Measurements from ENCODE around the gene TFAP2B.

TFAP2B gene

DNA sequence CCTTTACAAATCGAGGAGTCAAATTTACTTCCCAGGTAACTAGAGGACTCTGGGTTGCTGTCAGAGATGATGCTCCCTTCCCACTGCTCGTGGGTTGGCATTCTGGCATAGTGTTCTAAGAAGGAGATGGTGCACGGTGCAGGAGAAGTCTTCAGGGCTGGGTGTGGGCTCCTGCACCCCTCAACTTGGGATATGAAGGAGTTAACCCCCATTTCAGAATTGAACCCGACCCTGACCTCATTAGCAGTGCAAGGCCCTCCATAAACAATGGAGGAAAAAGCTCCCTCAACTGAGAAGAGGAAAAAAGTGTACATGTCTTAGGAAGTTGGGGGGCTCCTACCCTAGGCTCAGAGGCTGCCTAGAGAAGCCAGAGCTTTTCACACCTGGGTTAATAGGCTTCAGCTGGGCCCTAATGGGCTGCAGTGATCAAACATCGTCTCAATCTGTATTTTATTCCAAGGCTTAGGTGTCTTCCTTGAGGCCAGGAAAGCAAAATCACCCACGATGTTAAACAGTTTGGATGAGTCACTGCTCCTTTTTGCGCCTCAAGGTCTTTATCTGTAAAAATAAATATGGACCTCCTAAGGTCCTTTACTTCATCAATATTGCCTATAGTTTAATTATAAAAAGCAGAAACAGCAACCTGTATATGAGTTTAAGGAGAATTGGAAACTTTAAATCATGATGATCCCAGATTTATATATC, 29.4 kb downstream of the TFAP2B start:
- H3K4me3 ChIP-seq (ENCODE audit: low read length, poor library complexity, severe bottlenecking), result no peak overlapping the region
- no peaks in the 10 kb centered on the region for H3K79me2 ChIP-seq (ENCODE audit: insufficient read depth, low read length)
- H4K20me1 ChIP-seq (ENCODE audit: insufficient read depth, low read length, poor library complexity, severe bottlenecking), result no peaks in the 10 kb centered on the region
- H2AFZ ChIP-seq (ENCODE audit: low read length), result no peak overlapping the region
- H3K27me3 ChIP-seq (ENCODE audit: insufficient read depth, low read length, poor library complexity, severe bottlenecking), result no peaks in the 10 kb centered on the region
- H3K9me2 ChIP-seq (replicated peaks; ENCODE audit: low read depth, low read length), result no peaks in the 10 kb centered on the region
- no peak overlapping the region for H3K9ac ChIP-seq (ENCODE audit: low read depth, low read length, poor library complexity, severe bottlenecking)
- H3F3A ChIP-seq (ENCODE audit: low read depth), result no peaks in the 10 kb centered on the region
- TF ChIP-seq EZH2phosphoT487 (IDR thresholded peaks at IDR 0.05; ENCODE audit: borderline replicate concordance), result no peak
- TF ChIP-seq, protein P1, sequence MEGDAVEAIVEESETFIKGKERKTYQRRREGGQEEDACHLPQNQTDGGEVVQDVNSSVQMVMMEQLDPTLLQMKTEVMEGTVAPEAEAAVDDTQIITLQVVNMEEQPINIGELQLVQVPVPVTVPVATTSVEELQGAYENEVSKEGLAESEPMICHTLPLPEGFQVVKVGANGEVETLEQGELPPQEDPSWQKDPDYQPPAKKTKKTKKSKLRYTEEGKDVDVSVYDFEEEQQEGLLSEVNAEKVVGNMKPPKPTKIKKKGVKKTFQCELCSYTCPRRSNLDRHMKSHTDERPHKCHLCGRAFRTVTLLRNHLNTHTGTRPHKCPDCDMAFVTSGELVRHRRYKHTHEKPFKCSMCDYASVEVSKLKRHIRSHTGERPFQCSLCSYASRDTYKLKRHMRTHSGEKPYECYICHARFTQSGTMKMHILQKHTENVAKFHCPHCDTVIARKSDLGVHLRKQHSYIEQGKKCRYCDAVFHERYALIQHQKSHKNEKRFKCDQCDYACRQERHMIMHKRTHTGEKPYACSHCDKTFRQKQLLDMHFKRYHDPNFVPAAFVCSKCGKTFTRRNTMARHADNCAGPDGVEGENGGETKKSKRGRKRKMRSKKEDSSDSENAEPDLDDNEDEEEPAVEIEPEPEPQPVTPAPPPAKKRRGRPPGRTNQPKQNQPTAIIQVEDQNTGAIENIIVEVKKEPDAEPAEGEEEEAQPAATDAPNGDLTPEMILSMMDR (conservative IDR thresholded peaks at IDR 0.05; ENCODE audit: low read length), result no peak
- no peak overlapping the region for H3K4me2 ChIP-seq (ENCODE audit: low read depth, low read length, poor library complexity, severe bottlenecking)
- no peaks in the 10 kb centered on the region for H3K9me3 ChIP-seq (ENCODE audit: insufficient read depth, low read depth, low read length)
- H3K4me1 ChIP-seq (ENCODE audit: insufficient read depth, low read length, poor library complexity, severe bottlenecking), result no peaks in the 10 kb centered on the region
- H3K36me3 ChIP-seq (ENCODE audit: insufficient read depth, low read length), result no peaks in the 10 kb centered on the region

- no peak for TF ChIP-seq EZH2phosphoT487 (IDR thresholded peaks at IDR 0.05; ENCODE audit: borderline replicate concordance)
- TF ChIP-seq, protein P1 (conservative IDR thresholded peaks at IDR 0.05; ENCODE audit: low read length), result no peak
- Histone ChIP-seq H3K4me2 (ENCODE audit: low read depth, low read length, poor library complexity, severe bottlenecking) (no peak overlapping the region), H3K9me2 (replicated peaks; ENCODE audit: low read depth, low read length) (no peaks in the 10 kb centered on the region), H2AFZ (ENCODE audit: low read length) (no peak overlapping the region), H3K9ac (ENCODE audit: low read depth, low read length, poor library complexity, severe bottlenecking) (no peak overlapping the region), H3K4me3 (ENCODE audit: low read length, poor library complexity, severe bottlenecking) (no peak overlapping the region), H3K27me3 (ENCODE audit: insufficient read depth, low read length, poor library complexity, severe bottlenecking) (no peaks in the 10 kb centered on the region), H3K4me1 (ENCODE audit: insufficient read depth, low read length, poor library complexity, severe bottlenecking) (no peaks in the 10 kb centered on the region), H3K9me3 (ENCODE audit: insufficient read depth, low read depth, low read length) (no peaks in the 10 kb centered on the region), H3K79me2 (ENCODE audit: insufficient read depth, low read length) (no peaks in the 10 kb centered on the region), H3K36me3 (ENCODE audit: insufficient read depth, low read length) (no peaks in the 10 kb centered on the region), H4K20me1 (ENCODE audit: insufficient read depth, low read length, poor library complexity, severe bottlenecking) (no peaks in the 10 kb centered on the region), H3F3A (ENCODE audit: low read depth) (no peaks in the 10 kb centered on the region)
These were observed 30.5 kb downstream of the TFAP2B start for GRCh38 chr6:50848989-50849795.

DNA sequence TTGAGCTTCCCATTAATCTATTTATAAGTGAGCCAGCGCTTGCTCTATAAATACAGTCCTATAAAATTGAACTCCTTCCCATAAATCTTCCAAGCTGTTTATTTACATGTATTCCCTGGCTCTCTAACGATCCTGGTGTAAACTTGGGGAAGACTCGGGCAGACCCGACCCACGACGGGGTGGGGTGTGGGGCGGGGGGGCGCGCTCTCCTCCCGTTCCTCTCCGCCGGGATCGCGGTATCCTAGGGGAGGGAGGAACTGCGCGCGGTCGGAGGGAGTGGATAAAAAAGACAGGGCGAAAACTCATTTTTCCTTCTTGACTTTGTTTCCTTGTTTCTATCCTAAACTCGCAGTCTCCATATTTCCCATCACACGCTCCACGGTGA, 31.1 kb downstream of the TFAP2B start:
- Histone ChIP-seq H3K9ac (ENCODE audit: low read depth, low read length, poor library complexity, severe bottlenecking) (no peak overlapping the region), H2AFZ (ENCODE audit: low read length) (no peak overlapping the region), H3K27me3 (ENCODE audit: insufficient read depth, low read length, poor library complexity, severe bottlenecking) (no peaks in the 10 kb centered on the region), H3K79me2 (ENCODE audit: insufficient read depth, low read length) (no peaks in the 10 kb centered on the region), H3K4me2 (ENCODE audit: low read depth, low read length, poor library complexity, severe bottlenecking) (no peak overlapping the region), H3K4me1 (ENCODE audit: insufficient read depth, low read length, poor library complexity, severe bottlenecking) (no peaks in the 10 kb centered on the region), H4K20me1 (ENCODE audit: insufficient read depth, low read length, poor library complexity, severe bottlenecking) (no peaks in the 10 kb centered on the region), H3K36me3 (ENCODE audit: insufficient read depth, low read length) (no peaks in the 10 kb centered on the region), H3K9me2 (replicated peaks; ENCODE audit: low read depth, low read length) (no peaks in the 10 kb centered on the region), H3F3A (ENCODE audit: low read depth) (no peaks in the 10 kb centered on the region), H3K9me3 (ENCODE audit: insufficient read depth, low read depth, low read length) (no peaks in the 10 kb centered on the region), H3K4me3 (ENCODE audit: low read length, poor library complexity, severe bottlenecking) (no peak overlapping the region)
- no peak for TF ChIP-seq EZH2phosphoT487 (IDR thresholded peaks at IDR 0.05; ENCODE audit: borderline replicate concordance)
- TF ChIP-seq, protein P1 (conservative IDR thresholded peaks at IDR 0.05; ENCODE audit: low read length), result no peak

All from Loucy (cell line).